Lower leg skin (tissue), 3 donors: Measurements from ENCODE around the gene LCE4A.

Experiments
- CTCF ChIP-seq, 3 donors: fragments of 450-650 bp; IDR thresholded peaks; one replicate each; pipeline ENCODE4 v1.5.1; 2016; ENCODE audit warnings: antibody characterized with exemption in 3 of 3, mild to moderate bottlenecking in 3 of 3, moderate library complexity in 2 of 3
- POLR2A ChIP-seq, 2 donors: fragments of 450-650 bp; IDR thresholded peaks; one replicate each; pipeline ENCODE4 v1.6.1; 2016 to 2017; ENCODE audit warnings: antibody characterized with exemption in 2 of 2, mild to moderate bottlenecking in 1 of 2, moderate library complexity in 1 of 2

GRCh38 chr1:152667648-152668047 lies 40.3 kb upstream of the LCE4A start:
- TF ChIP-seq POLR2A (IDR thresholded peaks at IDR 0.05) (no peak), CTCF (IDR thresholded peaks at IDR 0.05) (no peak)
